HG03457 (cell line): Measurements from ENCODE around the gene METAP2.
"Not testable (repeated sequence)": the region's sequence is repeated elsewhere in the genome, so short reads cannot be mapped to it uniquely, and the experiment has no call there.

ENCODE experiments used
- ATAC-seq: cut with Tn5 transposase; IDR thresholded peaks from one replicate; pipeline ENCODE4 v1.9.1; 2021; ENCODE audit warnings: moderate number of reproducible peaks; ENCODE audit not compliant: unreplicated experiment

The METAP2 gene

GRCh38 chr12:95473884-95474659 lies at the start of gene METAP2:
TSS of gene METAP2 (plus strand) at chr12:95474152. CDS start at chr12:95474180, 28 bp downstream.
- peak; percentile 98 for ATAC-seq

GRCh38 chr12:95424271-95424994 lies 49.5 kb upstream of the METAP2 start:
- no peak for ATAC-seq

- ATAC-seq = no peak
These were observed 44.8 kb upstream of the METAP2 start for GRCh38 chr12:95429172-95429510.

DNA sequence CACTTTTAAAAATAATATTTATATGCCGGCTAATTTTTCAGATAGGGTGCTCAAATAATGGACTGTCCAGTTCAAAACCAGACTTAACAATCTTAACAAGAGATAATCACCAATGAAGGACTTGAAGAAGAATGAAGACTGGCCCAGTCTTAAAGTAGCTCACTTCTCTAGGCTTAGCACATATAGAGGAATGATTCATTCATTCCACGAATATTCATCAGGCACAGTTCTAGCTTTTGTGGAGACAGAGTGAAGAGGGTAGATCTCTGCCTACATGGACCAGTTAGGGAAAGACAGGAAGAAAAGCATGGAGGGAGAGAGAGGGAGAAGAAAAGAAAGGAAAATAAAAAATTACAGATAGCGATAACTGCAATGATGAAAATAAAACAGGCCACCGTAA lies 42.8 kb upstream of the METAP2 start:
- ATAC-seq = no peak

- no peak for ATAC-seq
These were observed 38.6 kb upstream of the METAP2 start for GRCh38 chr12:95435355-95435754.

DNA sequence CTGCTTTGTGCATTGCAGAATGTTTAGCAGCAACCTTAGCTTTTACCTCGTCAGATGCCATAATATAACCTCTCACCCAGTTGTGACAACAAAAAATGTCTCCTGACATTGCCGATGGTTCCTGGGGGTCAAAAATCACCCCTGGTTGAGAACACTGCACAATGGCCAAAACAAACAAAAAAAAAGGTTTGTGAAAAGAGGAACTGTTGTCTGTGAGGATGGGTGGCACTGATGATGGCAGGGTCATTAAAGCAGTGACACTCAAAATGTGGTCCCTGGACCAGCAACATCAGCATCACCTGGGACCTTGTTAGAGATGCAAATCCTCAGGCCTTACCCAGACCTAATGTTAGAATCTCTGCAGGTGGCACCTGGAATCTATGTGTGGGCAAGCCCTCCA lies 36.4 kb upstream of the METAP2 start:
- no peak for ATAC-seq

- ATAC-seq = no peak
These were observed 34.3 kb upstream of the METAP2 start for GRCh38 chr12:95439461-95440230.

DNA sequence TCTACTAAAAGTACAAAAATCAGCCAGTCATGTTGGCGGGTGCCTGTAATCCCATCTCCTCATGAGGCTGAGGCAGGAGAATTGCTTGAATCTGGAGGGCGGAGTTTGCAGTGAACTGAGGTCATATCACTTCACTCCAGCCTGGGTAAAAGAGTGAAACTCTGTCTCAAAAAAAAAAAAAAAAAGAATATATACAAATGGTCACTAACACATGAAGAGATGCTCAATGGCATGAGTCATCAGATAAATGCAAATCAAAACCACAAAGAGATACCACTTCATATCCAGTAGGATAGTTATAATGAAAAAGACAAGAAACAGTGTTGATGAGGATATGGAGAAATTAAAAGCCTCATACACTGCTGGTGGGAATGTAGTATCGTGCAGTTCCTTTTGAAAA lies 33.6 kb upstream of the METAP2 start:
- no peak for ATAC-seq

DNA sequence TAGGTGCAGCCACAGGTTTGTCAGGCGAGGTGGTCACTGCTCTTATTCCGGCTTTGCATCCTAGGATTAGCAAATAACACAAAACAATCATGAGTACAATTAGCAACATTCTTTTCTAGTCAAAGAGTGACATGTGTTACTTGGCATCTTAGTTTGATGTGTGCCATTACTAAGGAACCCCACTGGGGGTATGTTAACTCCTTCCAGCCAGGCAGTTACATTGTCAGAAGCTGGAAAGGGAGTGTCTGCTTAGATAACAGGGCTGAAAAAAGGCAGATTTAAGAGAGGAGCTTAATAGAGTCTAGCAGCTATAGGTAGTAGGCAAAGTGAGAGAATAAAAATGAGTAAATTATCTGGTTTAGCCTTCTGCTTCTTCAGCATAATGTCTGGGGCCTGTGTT lies 30.5 kb upstream of the METAP2 start:
- no peak for ATAC-seq

DNA sequence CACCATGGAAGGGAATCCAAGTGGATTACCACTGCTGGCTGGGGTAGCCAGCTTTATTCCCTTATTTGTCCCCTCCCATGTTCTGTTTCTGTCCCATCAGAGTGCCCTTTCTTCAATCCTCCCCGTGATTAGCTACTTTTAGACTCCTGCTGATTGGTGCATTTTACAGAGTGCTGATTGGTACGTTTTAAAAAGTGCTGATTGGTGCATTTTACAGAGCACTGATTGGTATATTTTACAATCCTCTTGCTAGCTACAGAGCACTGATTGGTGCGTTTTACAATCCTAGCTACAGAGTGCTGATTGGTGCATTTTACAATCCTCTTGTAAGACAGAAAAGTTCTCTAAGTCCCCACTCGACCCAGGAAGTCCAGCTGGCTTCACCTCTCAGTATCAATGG lies 28.9 kb upstream of the METAP2 start:
- ATAC-seq = not testable (repeated sequence)

- ATAC-seq = no peak
These were observed 28.0 kb upstream of the METAP2 start for GRCh38 chr12:95445884-95446505.

DNA sequence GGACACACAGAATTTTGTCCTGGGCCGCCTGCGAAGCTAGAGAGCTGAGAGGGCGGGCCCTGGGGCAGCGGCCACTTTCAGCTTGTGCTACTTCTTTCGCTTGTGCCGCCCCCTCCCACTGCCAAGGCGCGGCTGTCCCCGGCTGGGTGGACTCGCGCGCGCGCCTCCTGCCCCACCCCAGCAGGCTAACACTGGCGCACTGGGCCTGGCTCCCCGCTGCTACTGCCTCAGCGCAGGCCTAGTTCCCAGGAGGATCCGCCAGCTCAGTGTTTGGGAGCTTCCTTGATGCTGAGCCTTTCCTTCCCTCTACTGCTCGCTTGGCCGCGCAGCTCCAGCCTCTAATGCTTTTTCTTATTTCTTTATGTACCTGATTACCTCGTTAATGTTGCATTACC lies 27.4 kb upstream of the METAP2 start:
- no peak for ATAC-seq

DNA sequence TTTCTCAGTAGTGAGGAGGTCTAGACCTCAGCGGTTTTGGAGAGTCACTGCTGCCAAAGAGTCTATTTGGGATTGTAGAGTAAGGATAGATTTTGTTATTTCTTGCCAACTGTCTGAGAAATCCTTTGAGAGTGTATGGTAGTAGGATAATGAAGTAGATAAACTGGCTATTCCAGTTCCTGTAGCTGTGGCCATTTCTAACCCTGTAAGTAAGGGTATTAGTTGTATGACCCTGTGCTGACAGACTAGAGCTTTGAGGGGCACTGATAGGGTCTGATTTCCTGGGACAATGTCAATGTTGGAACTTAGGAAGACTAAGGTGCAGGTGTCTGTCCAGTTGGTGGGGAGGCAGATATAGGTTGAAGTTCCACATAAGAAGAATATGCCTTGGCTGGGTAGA lies 24.3 kb upstream of the METAP2 start:
- ATAC-seq = not testable (repeated sequence)

DNA sequence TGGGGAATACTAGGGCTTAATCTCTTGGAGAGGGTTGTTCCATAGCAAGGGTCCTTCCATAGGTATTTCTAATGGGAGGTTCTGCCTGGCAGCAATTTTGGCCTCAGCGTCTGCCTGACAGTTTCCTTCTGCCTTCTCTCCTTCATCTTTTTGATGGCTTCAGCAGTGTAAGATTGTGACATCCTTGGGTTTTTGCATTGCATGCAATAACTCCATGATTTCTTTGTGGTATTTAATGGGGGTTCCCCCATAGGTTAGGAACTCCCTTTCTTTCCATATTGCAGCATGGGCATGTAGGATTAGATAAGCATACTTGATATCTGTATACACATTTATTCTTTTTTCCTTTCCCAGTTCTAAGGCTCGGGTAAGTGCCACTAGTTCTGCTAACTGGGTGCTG lies 21.5 kb upstream of the METAP2 start:
- not testable (repeated sequence) for ATAC-seq

DNA sequence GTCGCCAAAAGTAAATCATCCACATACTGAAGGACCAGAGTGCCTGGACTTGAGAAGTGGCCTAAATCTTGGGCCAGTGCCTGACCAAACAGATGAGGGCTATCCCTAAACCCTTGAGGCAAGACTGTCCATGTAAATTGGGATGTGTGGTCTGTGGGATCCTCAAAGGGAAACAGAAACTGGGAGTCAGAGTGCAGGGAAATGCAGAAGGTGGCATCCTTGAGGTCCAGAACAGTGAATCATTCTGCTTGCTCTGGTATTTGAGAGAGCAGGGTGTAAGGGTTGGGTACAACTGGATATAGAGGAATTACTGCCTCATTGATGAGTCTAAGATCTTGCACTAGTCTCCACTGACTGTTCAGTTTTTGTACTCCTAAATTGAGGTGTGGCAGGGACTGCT lies 20.1 kb upstream of the METAP2 start:
- ATAC-seq = not testable (repeated sequence)

GRCh38 chr12:95454780-95455215 lies 19.2 kb upstream of the METAP2 start:
- not testable (repeated sequence) for ATAC-seq

GRCh38 chr12:95457605-95458004 lies 16.3 kb upstream of the METAP2 start:
- ATAC-seq = not testable (repeated sequence)

DNA sequence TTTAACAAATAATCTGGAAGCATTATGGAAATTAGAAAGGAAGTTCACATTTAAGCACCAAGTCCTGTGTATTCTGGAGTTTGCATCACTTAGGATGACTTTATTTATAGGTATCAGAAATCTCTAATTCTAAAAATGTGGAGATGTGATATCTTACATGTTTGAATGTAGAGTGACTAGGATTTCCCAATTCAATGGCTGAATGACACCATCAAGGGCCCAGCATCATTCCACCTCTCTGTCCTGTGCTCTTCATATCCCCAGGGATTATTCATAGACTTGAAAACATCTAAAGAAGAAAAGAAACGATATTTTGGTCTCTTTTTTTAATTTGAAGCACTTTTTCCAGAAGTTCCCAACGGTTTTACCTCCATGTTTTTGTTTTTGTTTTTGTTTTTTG lies 15.2 kb upstream of the METAP2 start:
- ATAC-seq = no peak

DNA sequence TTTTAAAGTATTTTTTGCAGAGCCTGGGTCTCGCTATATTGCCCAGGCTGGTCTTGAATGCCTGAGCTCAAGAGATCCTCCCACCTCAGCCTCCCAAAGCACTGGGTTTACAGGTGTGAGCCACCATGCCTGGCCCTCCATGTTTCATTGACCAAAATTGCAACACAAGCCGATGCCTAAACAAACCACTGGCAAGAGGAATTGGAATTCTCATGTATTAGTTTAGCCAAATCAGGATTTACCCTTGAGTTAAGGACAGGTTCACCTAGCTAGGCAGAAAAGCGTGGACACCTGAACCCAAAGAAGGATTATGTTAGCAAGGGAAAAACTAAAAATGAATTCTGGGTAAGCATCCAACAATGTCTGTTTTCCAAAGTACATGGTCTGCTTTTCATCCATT lies 14.6 kb upstream of the METAP2 start:
- no peak for ATAC-seq

DNA sequence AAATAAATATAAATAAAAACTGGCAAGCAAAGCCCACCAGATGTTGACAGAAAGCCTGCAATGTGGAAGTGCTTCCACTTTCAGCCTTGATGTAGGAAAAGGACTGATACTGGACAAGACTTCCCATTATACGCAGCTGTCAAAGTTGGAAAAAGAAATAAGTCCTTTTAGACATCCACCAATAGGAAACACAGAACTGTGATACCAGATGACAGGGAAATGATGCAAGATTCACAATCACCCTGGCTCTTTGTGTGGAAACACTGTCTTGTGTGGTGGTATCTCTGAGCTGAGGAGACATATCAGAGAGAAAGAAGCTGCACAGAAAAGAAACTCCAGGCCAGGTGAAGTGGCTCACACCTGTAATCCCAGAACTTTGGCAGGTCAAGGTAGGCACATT lies 13.8 kb upstream of the METAP2 start:
- ATAC-seq = no peak

DNA sequence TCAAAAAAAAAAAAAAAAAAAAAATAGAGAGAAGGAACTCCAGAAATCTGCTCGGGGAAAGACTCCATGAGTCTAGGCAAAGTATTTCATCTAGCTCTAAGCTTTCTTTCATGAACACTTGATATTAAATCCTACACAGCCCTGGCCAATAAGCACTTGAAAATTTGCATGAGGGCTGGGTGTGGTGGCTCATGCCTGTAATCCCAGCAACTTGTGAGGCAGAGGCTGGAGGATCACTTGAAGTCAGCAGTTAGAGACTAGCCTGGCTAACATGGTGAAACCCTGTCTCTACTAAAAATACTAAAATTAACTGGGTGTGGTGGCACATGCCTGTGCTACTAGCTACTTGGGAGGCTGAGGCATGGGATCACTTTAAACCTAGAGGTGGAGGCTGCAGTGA lies 13.1 kb upstream of the METAP2 start:
- no peak for ATAC-seq
